Fibroblast of skin of right biceps (primary cell): Measurements from ENCODE around the gene NADK.
"Not testable (repeated sequence)": the region's sequence is repeated elsewhere in the genome, so short reads cannot be mapped to it uniquely, and the experiment has no call there.

ENCODE experiments used
- DNase-seq: peaks from one replicate; pipeline ENCODE4 v3.0.0-alpha.2; 2013

Gene NADK

GRCh38 chr1:1761504-1762376, 16.5 kb downstream of the NADK start:
- DNase-seq: no peak

GRCh38 chr1:1760715-1761114, 17.6 kb downstream of the NADK start:
- no peak for DNase-seq

- DNase-seq: no peak
Measured at GRCh38 chr1:1760345-1760650, 18.0 kb downstream of the NADK start.

- DNase-seq: no peak
Measured at GRCh38 chr1:1759456-1760344, 18.6 kb downstream of the NADK start.

- DNase-seq: no peak
Measured at GRCh38 chr1:1758692-1759455, 19.4 kb downstream of the NADK start.

- DNase-seq: no peak
Measured at GRCh38 chr1:1758059-1758621, 20.1 kb downstream of the NADK start.

GRCh38 chr1:1757422-1758058, 20.7 kb downstream of the NADK start:
- no peak for DNase-seq

GRCh38 chr1:1756661-1757421, 21.4 kb downstream of the NADK start:
- no peak for DNase-seq

- DNase-seq: no peak
Measured at GRCh38 chr1:1755852-1756251, 22.4 kb downstream of the NADK start.

GRCh38 chr1:1755426-1755825, 22.8 kb downstream of the NADK start:
- no peak for DNase-seq

GRCh38 chr1:1754051-1754815, 24.0 kb downstream of the NADK start:
- DNase-seq: no peak

- no peak for DNase-seq
Measured at GRCh38 chr1:1753607-1754005, 24.7 kb downstream of the NADK start.

- no peak for DNase-seq
Measured at GRCh38 chr1:1752636-1753606, 25.3 kb downstream of the NADK start.

GRCh38 chr1:1752190-1752589, 26.1 kb downstream of the NADK start:
- no peak for DNase-seq

- not testable (repeated sequence) for DNase-seq
Measured at GRCh38 chr1:1749941-1750340, 28.3 kb downstream of the NADK start.

- no peak for DNase-seq
Measured at GRCh38 chr1:1748686-1749321, 29.5 kb downstream of the NADK start.

- DNase-seq: not testable (repeated sequence)
Measured at GRCh38 chr1:1746566-1746909, 31.7 kb downstream of the NADK start.

GRCh38 chr1:1745651-1746565, 32.4 kb downstream of the NADK start:
- DNase-seq: peak; percentile 82
